DMS53 treated with DMSO at 0.1 percent for 48 hours (cell line): Measurements from ENCODE around the gene GPR68.
A peak's percentile ranks its signal among the peaks of the same experiment; 100 is the strongest.
"Not testable (repeated sequence)": the region's sequence is repeated elsewhere in the genome, so short reads cannot be mapped to it uniquely, and the experiment has no call there.

Experiments used
- DNase-seq: peaks from one replicate; lab custom pipeline; 2025; ENCODE audit not compliant: unreplicated experiment; lab: John Stamatoyannopoulos, UW

GPR68 gene

GRCh38 chr14:91254461-91254860, 10.0 kb upstream of the GPR68 start:
- no peak for DNase-seq

GRCh38 chr14:91253795-91254323, 9.4 kb upstream of the GPR68 start:
- no peak for DNase-seq

GRCh38 chr14:91252871-91253794, 8.6 kb upstream of the GPR68 start:
- DNase-seq: no peak

- DNase-seq: no peak
Measured at GRCh38 chr14:91250912-91251311, 6.4 kb upstream of the GPR68 start.

GRCh38 chr14:91249841-91250616, 5.5 kb upstream of the GPR68 start:
- DNase-seq: peak; percentile 55

- no peak for DNase-seq
Measured at GRCh38 chr14:91246051-91246852, 1.7 kb upstream of the GPR68 start.

GRCh38 chr14:91245616-91246015, 1.1 kb upstream of the GPR68 start:
- DNase-seq: not testable (repeated sequence)

- no peak for DNase-seq
Measured at GRCh38 chr14:91245029-91245428, 525 bp upstream of the GPR68 start.

GRCh38 chr14:91243074-91243471, 1.4 kb downstream of the GPR68 start:
- no peak for DNase-seq

- DNase-seq: no peak
Measured at GRCh38 chr14:91242635-91243034, 1.9 kb downstream of the GPR68 start.

GRCh38 chr14:91241863-91242262, 2.6 kb downstream of the GPR68 start:
- DNase-seq: no peak

- DNase-seq: no peak
Measured at GRCh38 chr14:91238661-91239060, 5.8 kb downstream of the GPR68 start.

- DNase-seq: no peak
Measured at GRCh38 chr14:91238085-91238484, 6.4 kb downstream of the GPR68 start.

- no peak for DNase-seq
Measured at GRCh38 chr14:91237219-91237618, 7.3 kb downstream of the GPR68 start.

GRCh38 chr14:91235841-91236240, 8.7 kb downstream of the GPR68 start:
- DNase-seq: no peak

- DNase-seq: no peak
Measured at GRCh38 chr14:91234791-91235114, 9.8 kb downstream of the GPR68 start.

GRCh38 chr14:91233936-91234790, 10.3 kb downstream of the GPR68 start:
- no peak for DNase-seq

GRCh38 chr14:91232603-91233002, 11.9 kb downstream of the GPR68 start:
- DNase-seq: no peak

- DNase-seq: no peak
Measured at GRCh38 chr14:91232052-91232451, 12.5 kb downstream of the GPR68 start.

GRCh38 chr14:91231446-91231845, 13.1 kb downstream of the GPR68 start:
- no peak for DNase-seq
